Retina (tissue), 1 donor: Measurements from ENCODE around the gene PLPP2.
A peak's percentile ranks its signal among the peaks of the same experiment; 100 is the strongest.

ENCODE experiments used
- DNase-seq: peaks from one replicate; pipeline ENCODE4 v3.0.0-alpha.2; 2016

PLPP2 gene

DNA sequence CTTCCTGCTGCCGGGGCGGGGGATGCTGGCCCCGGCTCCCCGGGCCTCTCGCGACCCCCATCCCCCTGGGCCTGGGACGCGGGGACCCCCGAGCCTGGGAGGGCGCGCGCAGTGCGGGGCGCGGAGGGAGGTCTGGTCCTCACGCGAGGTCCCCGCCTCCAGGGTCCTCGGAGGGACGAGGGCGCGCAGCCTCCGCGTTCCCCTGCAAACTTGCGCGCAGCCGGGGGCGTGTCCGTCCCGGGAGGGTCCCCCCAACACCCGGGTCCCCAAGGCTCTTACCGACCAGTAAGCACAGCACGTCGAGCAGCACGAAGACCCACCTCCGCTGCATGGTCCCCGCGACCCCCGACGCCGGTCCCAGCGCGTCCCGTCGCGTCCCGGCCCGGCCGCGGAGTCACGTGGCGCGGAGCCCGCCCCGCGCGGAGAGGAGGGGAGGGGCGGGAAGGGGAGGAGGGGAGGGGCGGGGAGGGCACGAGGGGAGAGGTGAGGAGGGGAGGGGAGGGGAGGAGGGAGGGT, at the start of gene PLPP2:
Gene PLPP2, minus strand, starts transcription at position 398 of the 516 bp plus-strand sequence. Its CDS starts 67 bp downstream, at position 331.
- DNase-seq: peak; percentile 36

DNA sequence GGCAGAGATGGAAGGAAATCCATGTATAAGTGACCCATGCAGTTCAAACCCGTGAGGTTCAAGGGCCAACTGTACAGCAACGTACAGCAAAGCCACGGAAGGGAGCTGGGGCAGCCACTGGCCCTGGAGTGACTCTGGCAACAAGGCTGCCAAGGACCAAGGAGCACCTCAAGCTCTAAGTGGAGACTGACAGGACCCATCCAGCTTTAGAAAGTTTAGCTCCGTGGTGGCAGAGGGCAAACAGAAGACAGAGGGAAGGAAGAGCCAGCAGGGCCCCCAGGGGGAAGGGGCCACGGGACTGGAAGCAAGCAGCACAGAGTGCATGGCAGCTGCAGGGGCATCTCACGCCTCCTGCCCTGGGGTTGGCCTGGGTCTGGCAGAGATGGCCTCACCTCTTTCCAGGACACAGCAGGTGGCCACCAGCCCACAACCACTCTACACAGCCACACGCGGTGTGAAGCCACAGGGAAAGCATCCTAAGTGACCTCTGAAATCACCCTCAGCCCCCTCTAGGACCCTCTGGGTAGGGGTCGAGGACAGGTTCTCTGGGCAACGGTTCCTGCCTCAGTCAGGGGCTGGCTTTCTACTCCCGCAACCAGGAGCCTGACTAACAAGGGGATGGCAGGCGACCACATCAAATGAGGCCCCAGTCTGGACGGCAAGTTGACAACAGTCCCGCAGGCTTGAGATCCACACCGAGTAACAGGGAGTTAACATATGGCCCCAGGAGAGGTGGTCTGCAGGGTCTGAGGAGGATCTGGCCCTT, 49.6 kb upstream of the PLPP2 start:
- no peak for DNase-seq

DNA sequence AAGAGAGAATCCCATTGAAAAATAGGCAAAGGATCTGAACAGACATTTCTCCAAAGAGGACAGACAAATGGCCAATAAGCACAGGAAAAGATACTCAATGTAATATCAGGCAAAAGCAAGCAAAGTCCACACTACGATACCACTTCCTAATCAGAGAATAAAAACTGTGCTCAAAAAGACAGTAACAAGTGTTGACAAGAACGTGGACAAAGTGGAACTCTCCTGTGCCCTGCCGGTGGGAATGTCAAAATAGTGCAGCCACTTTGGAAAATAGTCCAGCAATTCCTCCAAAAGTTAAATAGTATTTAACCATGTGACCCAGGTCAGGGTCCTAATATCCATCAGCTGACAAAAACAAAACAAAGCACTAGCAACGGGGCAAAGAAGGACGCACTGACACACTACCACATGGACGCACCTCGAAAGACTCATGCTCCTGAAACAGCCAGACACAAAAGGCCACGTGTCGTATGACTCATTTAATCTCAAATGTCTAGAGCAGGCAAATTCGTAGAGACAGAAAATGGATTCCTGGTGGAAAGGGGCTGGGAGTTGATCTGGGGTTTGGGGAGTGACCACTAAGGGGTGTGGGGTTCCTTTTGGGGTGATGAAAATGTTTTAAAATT, 48.2 kb upstream of the PLPP2 start:
- DNase-seq: no peak

DNA sequence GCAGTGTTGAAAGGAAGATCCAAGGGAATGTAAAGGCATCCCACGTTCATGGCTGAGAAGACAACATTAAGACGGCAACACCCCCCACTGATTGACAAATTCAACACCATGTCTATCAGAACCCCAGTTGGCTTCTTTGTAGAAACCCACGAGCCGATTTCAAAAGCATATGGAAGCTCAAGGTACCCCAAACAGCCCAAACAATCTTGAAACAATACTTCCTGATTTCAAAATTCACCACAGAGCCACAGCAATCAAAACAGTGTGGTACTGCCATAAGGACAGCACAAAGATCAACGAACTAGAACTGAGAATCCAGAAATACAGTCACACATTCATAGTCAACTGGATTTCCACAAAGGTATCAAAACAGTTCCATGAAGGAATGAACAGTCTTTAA, 47.2 kb upstream of the PLPP2 start:
- no peak for DNase-seq

DNA sequence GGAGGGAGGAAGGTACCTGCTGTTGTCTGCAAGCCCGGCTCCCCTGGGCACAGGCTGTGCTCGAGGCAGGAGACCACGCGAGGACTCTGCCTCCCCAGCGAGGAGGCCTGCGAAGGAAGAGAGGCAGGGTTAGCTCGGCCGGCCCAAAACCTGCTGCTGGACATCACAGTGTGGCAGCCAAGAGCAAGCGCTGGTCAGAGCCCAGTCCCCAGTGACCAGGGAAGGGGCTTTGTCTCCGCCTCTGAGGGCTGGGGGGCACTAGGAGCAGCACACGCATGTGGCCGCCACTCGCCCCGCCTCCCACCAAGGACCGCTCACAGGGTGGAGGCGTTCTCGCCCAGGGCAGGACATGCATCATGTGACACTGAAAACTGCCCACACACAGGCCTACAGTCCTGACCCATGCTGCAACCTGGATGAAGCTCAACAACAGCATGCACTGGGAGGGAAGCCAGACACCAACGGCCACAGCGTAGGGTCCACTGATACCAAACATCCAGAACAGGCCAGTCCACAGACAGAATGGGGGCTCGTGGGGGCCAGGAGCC, 44.9 kb upstream of the PLPP2 start:
- peak; percentile 34 for DNase-seq

DNA sequence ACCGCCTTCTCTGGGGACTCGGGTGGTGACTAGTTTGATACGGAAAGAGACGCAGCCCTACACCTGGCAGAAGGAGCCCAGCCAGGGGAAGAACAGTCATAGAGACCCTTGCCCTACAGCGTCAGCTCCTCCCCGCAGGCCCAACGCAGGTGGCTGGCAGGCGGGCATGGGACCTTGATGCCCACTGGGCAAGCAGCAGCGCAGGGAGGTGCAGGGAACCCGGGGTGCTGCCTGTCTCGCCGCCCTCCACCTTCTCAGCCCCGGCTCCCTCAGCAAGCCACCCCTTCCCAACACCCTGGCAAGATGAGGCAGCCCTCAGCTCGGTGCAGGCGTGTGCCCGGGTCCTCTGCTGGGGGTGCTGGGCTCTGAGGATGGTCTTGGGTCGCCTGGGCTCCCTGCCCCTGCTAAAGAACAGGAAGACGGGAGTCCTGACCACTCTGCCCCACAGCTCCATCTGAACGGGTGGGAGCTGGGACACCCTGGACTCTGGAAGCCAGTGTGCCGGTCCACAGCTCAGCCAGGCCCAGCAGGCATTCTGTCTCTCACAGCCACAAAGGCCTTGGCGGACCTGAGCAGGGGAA, 44.4 kb upstream of the PLPP2 start:
- DNase-seq: no peak

DNA sequence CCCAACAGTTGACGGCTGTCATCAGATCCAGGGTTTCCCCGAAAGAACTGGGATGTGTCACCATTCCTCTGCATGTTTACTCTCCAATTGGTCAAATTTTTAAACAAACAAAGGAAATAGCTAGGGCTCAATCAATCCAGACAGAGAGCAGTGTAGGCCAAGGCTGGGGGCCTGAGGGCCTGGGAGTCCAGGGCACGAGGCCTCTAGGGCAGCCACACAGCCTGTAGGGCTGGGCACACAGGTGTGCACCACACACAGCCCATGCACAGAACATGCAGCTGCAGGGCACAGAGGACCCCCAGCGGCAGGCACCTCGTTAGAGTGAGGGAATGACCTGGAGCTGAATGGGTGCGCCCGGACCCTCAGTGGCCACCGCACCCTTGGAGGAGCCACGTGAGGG, 43.9 kb upstream of the PLPP2 start:
- DNase-seq: no peak

DNA sequence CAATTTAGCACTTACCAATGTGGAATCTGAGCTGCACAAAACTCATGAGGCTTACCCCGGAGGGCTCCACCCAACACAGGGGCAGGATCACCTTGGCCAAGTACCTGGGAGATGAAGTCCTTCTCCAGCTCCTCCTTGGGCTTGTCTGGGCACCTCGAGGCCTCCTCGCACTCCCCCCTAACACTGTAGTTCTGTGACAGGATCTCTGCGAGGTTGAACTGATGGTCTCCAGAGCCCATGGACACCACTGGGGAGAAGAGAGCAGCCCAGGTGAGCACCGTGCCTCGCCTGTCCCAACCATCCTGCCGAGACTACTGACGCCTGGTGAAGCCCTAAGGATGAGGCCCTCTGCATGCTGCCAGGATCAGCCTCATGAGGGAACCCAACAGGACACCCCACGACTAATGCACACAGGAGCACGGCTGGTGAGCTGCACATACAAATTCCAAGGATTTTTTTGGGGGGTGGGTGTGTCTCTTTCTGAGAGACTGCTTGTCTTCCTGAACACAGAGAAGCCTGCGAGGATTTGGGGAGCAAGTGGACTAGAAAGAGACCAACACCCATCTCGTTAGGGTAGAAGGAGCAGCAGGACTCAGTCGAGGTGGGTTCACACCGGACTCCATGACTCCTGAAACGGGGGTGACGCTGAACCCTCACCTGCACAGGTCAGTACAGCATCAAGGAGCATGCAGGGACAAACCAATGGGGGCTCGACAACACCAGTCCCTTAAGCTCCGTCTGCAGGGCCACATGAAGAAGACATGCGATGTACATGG, 43.3 kb upstream of the PLPP2 start:
- DNase-seq: no peak

DNA sequence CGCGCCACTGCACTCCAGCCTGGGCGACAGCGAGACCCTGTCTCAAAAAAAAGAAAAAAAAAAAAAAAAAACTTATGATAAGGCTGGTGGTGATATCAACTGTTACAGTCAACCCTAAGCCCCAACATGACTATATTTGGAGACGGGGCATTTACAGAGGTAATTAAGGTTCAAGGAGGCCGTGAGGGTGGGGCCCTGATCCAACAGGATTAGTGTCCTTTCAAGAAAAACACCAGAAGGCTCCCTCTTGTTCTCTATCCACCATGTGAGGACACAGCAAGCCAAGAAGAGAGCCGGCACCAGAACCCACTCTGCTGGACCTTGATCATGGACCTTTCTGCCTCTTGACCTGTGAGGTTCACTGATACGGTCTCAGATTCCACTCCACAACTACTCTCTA, 39.3 kb upstream of the PLPP2 start:
- DNase-seq: no peak

DNA sequence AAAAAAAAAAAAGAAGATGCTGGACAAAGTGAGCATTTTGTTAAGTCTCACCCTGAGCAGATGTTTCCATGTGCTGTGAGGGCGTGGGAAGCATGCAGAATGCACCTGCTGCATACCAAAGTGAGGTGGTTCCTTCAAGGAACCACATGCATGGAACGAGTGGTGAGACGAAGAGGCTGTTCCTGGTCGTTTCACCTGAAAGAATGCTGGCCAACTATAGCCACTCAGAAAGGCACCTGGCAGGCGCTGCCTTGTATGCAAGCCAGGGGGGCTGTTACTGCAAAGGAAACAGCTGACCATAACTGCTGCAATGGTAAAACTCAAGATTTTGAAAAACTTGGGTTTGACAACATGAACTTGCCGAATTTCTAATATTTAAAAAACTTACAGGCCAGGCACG, 38.7 kb upstream of the PLPP2 start:
- no peak for DNase-seq

DNA sequence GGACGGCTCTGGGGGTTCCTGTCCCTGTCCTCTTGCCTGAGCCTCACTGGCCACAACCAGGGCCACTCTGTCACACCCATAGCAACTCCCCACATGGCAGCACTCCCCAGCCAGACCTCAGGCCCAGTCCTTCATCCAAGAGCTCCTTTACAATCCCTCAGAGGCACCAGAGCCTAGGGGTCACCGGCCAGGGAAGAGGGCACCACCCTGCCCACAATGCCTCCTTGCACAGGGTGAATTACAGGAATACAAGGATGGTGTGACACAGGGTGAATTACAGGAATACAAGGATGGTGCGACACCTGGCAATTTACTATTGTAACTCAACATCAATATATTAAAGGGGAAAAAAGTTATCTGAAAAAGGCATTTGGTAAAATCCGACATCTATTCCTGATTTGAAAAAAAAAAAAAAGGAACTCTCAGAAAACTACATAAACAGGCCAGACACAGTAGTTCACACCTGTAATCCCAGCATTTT, 36.9 kb upstream of the PLPP2 start:
- no peak for DNase-seq

DNA sequence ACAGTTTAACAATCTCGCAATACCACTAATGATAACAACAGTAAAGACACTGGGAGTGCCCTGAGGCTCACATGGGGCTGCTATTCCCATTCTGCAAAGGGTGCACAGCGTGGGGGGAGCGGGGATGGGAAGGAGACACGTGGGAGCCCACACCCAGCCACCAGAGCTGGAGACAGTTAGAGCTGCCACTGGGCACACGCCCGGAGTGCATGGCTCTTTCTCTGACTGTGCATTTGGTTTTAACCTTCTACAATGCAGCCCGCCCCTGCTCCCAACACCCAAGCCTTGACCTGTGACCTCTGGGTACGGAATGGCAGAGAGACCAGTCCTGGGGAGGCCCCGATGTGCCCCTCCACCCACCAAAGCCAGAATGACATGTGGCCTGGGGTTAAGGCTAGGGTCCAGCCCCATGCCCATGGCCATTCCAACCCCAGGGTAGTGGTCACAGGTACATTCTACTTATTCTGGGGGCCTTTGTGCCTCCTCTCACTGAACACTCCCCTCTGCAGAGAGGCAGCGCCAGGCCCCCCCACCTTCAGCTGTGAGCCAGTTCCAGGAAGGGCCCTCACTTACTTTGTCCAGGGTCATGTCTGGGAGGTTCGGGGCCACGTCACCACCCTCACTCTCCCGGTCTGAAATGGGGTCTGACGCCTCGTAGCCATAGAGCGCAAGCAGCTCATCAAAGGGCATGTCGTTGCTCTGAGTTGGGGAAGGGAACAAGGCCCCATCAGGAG, 36.3 kb upstream of the PLPP2 start:
- no peak for DNase-seq

DNA sequence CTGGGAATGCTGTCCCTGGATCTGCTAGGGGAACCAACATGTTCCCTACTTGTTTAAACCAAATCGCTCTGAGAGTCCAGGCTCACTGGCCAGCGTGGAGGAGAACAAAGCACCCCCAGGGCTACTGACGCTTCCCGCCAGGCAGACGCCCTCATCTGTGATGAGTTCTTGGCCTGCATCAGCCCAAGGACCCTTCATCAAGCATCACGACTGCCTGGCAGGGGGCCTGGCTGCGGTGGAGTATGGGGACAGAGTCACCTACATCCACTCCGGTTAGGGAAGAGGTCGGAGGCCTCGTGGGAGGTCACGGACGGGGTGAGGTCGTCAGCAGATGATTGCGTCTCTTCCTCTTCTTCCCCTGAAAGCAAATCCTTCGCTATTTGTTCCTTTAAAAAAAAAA, 35.7 kb upstream of the PLPP2 start:
- DNase-seq: no peak

DNA sequence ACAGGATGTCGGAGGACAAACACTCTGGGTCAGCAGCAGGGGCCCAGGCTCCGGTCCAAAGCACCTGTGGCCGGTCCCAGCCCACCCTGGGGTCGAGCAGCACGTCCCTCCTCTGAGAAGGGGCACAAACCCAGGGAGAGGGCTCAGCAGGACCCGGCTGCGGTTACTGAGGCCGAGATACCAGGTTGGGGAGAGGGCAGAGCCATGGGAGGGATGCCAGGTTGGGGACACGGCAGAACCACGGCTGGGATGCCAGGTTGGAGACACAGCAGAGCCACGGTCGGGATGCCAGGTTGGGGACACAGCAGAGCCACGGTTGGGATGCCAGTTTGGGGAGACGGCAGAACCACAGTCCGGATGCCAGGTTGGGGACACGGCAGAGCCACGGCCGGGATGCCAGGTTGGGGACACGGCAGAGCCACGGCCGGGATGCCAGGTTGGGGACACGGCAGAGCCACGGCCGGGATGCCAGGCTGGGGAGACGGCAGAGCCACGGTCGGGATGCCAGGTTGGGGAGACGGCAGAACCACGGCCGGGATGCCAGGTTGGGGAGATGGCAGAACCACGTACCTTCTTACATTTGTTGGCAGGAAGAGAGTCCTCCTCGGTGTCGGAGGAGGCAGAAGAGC, 34.8 kb upstream of the PLPP2 start:
- DNase-seq: no peak

DNA sequence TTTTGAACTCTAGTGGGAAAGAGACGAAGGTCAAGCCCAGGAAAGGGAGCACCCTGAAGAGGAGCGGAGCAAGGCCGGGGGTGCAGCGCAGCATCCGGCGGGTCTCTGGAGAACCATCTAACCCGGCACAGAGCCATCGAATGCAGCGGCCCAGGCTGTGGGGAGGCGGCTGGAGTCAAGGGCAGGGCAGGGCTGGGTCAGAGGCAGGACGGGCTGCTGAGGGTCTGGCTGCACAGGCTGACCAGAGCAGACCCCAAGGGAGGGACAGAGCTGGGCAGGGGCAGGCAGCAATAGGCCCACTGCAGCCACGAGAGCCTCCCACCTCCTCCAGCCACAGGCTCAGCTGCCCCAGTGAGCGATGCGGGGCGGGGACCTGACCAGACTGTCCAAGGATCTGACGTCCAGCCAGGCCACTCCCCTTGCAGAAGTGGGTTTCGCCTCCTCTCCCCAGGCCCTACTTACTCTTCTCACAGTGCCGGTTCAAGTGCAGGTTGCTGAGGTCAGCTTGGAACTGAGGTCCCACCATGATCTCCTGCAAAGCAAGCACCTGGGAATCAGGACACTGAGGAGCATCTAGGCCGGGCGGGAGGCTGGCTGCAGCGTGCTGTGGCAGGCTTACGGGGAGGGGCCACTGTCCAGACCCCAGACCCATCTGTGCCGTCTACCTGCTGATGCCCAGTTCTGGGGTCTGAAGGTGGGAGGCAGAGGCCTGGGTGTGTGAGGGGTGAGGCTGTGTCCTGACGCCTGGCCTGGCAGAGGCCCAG, 34.2 kb upstream of the PLPP2 start:
- no peak for DNase-seq

DNA sequence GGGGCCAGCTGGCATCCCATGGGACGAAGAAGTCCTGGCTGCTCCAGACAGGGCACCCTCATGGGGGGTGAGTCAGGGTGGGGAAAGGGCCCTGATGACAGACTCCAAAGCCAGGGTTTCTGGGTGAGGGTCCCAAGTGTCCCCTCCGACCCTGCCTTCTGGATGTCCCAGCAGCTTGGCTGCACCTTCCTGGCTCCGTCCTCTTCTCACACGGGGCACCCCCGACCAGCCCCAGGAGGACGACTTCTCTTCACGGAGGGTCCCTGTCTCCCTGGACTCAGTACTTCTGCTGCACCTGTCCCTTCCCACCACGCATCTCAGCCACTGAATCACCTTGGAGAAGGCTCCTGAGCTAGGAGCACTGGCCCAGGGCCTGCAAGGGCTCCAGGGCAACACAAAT, 33.5 kb upstream of the PLPP2 start:
- DNase-seq: no peak

DNA sequence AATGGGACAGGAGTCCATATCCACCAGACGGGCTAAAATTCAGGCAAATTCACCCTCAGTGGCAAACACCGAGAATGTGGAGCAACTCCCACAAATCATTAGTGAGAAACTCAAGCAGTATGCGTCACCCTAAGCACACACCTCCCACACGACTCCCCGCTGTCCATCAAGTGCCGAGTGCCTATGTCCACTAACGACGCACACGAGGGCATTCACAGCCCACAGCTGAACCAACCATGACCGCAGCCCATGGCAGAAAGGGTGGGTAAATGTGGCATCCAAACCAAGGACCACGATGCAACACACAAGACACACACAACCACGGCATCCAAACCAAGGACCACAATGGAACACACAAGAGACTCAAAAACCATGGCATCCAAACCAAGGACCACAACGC, 31.4 kb upstream of the PLPP2 start:
- no peak for DNase-seq

DNA sequence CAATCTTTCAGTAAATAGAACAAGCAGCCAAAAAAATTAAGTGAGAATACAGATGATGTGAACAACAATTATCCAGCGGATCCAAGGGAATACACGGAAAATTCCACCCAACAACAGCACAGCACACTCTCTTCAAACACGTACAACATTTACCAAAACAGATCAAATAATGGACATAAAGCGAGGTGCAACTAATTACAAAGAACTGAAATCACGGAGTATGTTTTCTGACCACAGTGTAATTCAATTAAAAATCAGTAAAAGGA, 27.2 kb upstream of the PLPP2 start:
- no peak for DNase-seq

DNA sequence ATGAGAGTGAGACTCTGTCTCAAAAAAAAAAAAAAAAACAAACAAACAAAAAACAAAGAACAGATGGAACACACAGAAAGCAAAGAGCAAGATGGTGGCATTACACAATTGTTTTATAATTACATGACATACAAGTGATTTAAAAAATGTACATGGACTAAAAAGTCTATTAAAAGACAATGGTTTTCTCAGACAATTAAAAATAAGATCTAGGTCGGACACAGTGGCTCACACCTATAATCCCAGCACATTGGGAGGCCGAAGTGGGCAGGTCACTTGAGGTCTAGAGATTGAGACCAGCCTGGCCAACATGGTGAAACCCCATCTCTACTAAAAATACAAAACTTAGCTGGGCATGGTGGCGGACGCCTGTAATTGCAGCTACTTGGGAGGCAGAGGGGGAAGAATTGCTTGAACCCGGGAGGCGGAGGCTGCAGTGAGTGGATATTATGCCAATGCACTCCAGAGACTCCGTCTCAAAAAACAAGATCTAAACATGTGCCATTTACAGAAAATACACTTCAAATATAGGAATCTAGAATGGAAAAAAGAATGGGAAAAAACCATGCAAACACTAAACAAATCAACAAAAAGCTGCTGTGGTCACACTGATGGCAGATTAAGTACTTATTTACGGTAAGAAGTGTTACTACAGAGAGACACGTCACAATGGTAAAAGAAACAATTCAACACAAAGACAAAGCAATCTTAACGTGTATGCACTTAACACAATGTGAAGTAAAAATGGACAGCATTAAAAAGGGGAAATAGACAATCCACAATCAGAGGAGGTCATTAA, 26.7 kb upstream of the PLPP2 start:
- no peak for DNase-seq

DNA sequence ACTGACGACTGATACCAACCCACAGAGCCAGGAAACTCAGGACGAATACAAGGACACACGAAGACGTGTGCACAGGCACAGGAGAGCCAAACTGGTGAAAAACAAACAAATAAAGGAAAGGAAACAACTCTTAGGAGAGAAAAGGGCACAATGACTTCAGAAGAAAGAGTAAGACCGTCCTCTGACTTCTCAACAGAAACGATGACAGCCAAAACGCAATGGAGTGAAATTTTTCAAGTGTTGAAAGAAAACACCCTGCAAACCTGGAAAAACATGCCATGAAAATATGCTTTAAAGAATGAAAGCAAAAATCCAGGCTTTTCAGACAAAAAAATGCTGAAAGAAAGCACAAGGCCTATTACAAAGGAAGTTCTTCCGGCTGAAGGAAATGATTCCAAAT, 24.6 kb upstream of the PLPP2 start:
- no peak for DNase-seq
